SK-N-SH (cell line): ENCODE measurements around the gene SCGB1D4. TPM values are rescaled to one million over a fixed set of nuclear protein-coding genes. Genes with fewer than 3 reads are reported as not detected.

Experiments used
- CTCF ChIA-PET: fragments of 300-600, 350-600 bp; formaldehyde crosslinking; extraction: SDS; loops from one replicate; lab custom pipeline; 2021; lab: Yijun Ruan, JAX
- POLR2A ChIA-PET: fragments of 350-600 bp; sonication (Branson Sonifier 250); formaldehyde crosslinking; extraction: SDS; loops from one replicate; lab custom pipeline; 2020; ENCODE audit warnings: antibody characterized with exemption, inconsistent platforms; lab: Yijun Ruan, JAX
- DNase-seq: peaks from one replicate; pipeline ENCODE4 v3.0.0; 2012
- H2AFZ ChIP-seq: fragments of 200-600 bp; sonication (generic); 2 replicates; pipeline ENCODE4 v1.8.1; 2016; ENCODE audit warnings: antibody characterized with exemption, mild to moderate bottlenecking, low read depth
- H3F3A ChIP-seq: fragments of 200-600 bp; sonication (generic); replicated peaks from 2 replicates; pipeline ENCODE3; 2016; ENCODE audit warnings: antibody characterized with exemption, mild to moderate bottlenecking; ENCODE audit not compliant: insufficient read depth
- H3K27ac ChIP-seq, 2 experiments: fragments of 200-500 bp in 1 of 2; fragments of 200-600 bp in 1 of 2; sonication (Bioruptor generic) in 1 of 2; sonication (generic), shearing (Covaris generic) in 1 of 2; 2 replicates each; pipeline versions ENCODE4 v1.5.1 to v1.6.1; 2014 to 2016; ENCODE audit warnings: low read depth in 2 of 2, inconsistent platforms in 1 of 2, low read length in 1 of 2, mild to moderate bottlenecking in 1 of 2, mixed read lengths in 1 of 2
- H3K27me3 ChIP-seq: fragments of 200-600 bp; sonication (generic), shearing (Covaris generic); 2 replicates; pipeline ENCODE4 v1.6.1; 2016; ENCODE audit warnings: mixed run types; ENCODE audit not compliant: insufficient read depth
- H3K36me3 ChIP-seq, 2 experiments: fragments of 200-500 bp in 1 of 2; fragments of 200-600 bp in 1 of 2; sonication (Bioruptor generic) in 1 of 2; sonication (generic) in 1 of 2; replicated peaks in 1 of 2; 2 replicates each; pipeline versions ENCODE3 to v1.5.1; 2014 to 2016; ENCODE audit warnings: low read length in 1 of 2, mild to moderate bottlenecking in 1 of 2; ENCODE audit not compliant: insufficient read depth in 2 of 2, control insufficient read depth in 1 of 2
- H3K4me1 ChIP-seq, 2 experiments: fragments of 200-500 bp in 1 of 2; fragments of 200-600 bp in 1 of 2; sonication (Bioruptor generic) in 1 of 2; sonication (generic), shearing (Covaris generic) in 1 of 2; 2 replicates each; pipeline versions ENCODE4 v1.5.1 to v1.6.1; 2014 to 2016; ENCODE audit warnings: low read depth in 1 of 2, low read length in 1 of 2, mixed run types in 1 of 2; ENCODE audit not compliant: insufficient read depth in 2 of 2, control insufficient read depth in 1 of 2
- H3K4me2 ChIP-seq: fragments of 200-600 bp; sonication (generic), shearing (Covaris generic); 2 replicates; pipeline ENCODE4 v1.6.1; 2017; ENCODE audit warnings: mixed run types
- H3K4me3 ChIP-seq, 2 experiments: fragments of 200-500 bp in 1 of 2; fragments of 200-600 bp in 1 of 2; sonication (Bioruptor generic) in 1 of 2; sonication (generic), shearing (Covaris generic) in 1 of 2; 2 replicates each; pipeline versions ENCODE4 v1.5.1 to v1.8.1; 2014 to 2016; ENCODE audit warnings: low read depth in 2 of 2, inconsistent platforms in 1 of 2, low read length in 1 of 2, mild to moderate bottlenecking in 1 of 2, mixed read lengths in 1 of 2, moderate library complexity in 1 of 2
- H3K79me2 ChIP-seq: fragments of 200-600 bp; sonication (generic); 2 replicates; pipeline ENCODE4 v1.8.1; 2017; ENCODE audit warnings: mild to moderate bottlenecking; ENCODE audit not compliant: insufficient read depth
- H3K9ac ChIP-seq: fragments of 200-600 bp; sonication (generic); 2 replicates; pipeline ENCODE4 v1.6.1; 2017; ENCODE audit warnings: mixed run types
- H3K9me2 ChIP-seq: fragments of 200-600 bp; sonication (generic); 2 replicates; pipeline ENCODE4 v1.6.1; 2017; ENCODE audit warnings: mixed run types
- H3K9me3 ChIP-seq: fragments of 200-600 bp; sonication (generic); 2 replicates; pipeline ENCODE4 v1.6.1; 2017; ENCODE audit warnings: mixed run types, mild to moderate bottlenecking, moderate library complexity
- H4K20me1 ChIP-seq: fragments of 200-600 bp; sonication (generic); 2 replicates; pipeline ENCODE4 v1.6.1; 2017; ENCODE audit warnings: mild to moderate bottlenecking, mixed run types; ENCODE audit not compliant: insufficient read depth
- CHD2 ChIP-seq: fragments of 150-350 bp; IDR thresholded peaks from 2 replicates; pipeline ENCODE4 v1.6.1; 2018; ENCODE audit warnings: low read length; ENCODE audit not compliant: partially characterized antibody
- CTCF ChIP-seq: fragments of 200-600 bp; sonication (generic); IDR thresholded peaks from 2 replicates; pipeline ENCODE4 v1.6.1; 2017; ENCODE audit warnings: antibody characterized with exemption, mild to moderate bottlenecking, moderate library complexity
- ELF1 ChIP-seq: IDR thresholded peaks from 2 replicates; pipeline ENCODE4 v1.4.0; 2012
- EP300 ChIP-seq, 2 experiments: IDR thresholded peaks; 2 replicates each; pipeline versions ENCODE4 v1.4.0 to v1.6.1; 2012; ENCODE audit warnings: borderline replicate concordance in 1 of 2, low read depth in 1 of 2, low read length in 1 of 2
- EZH2phosphoT487 ChIP-seq: fragments of 200-600 bp; sonication (generic); IDR thresholded peaks from 2 replicates; pipeline ENCODE4 v1.6.1; 2017; ENCODE audit warnings: low read depth, mixed run types, mild to moderate bottlenecking, antibody characterized with exemption, moderate library complexity, borderline replicate concordance
- MXI1 ChIP-seq: IDR thresholded peaks from 2 replicates; pipeline ENCODE4 v1.6.1; 2012; ENCODE audit warnings: mild to moderate bottlenecking, low read depth, low read length, improper control_type of control experiment
- NRF1 ChIP-seq: IDR thresholded peaks from 2 replicates; pipeline ENCODE4 v1.6.1; 2012; ENCODE audit warnings: low read depth, mild to moderate bottlenecking, low read length
- RCOR1 ChIP-seq: fragments of 150-350 bp; IDR thresholded peaks from 2 replicates; pipeline ENCODE4 v1.6.1; 2017; ENCODE audit warnings: antibody characterized with exemption, low read length
- RFX5 ChIP-seq: IDR thresholded peaks from 2 replicates; pipeline ENCODE4 v1.6.1; 2012; ENCODE audit warnings: mild to moderate bottlenecking, improper control_type of control experiment, low read length
- RXRA ChIP-seq: IDR thresholded peaks from 2 replicates; pipeline ENCODE4 v1.4.0; 2012; ENCODE audit warnings: low read depth, mild to moderate bottlenecking, borderline replicate concordance
- SMC3 ChIP-seq: IDR thresholded peaks from 2 replicates; pipeline ENCODE4 v1.6.1; 2012; ENCODE audit warnings: low read depth, low read length, improper control_type of control experiment
- TAF1 ChIP-seq: IDR thresholded peaks from 2 replicates; pipeline ENCODE4 v1.6.1; 2012; ENCODE audit warnings: low read depth, mild to moderate bottlenecking, low read length, moderate library complexity, borderline replicate concordance
- TEAD4 ChIP-seq: IDR thresholded peaks from 2 replicates; pipeline ENCODE4 v1.4.0; 2012; ENCODE audit warnings: mild to moderate bottlenecking, borderline replicate concordance; ENCODE audit not compliant: insufficient read depth
- USF1 ChIP-seq: IDR thresholded peaks from 2 replicates; pipeline ENCODE4 v1.4.0; 2012; ENCODE audit warnings: low read depth, borderline replicate concordance
- YY1 ChIP-seq: IDR thresholded peaks from 2 replicates; pipeline ENCODE4 v1.4.0; 2012; ENCODE audit warnings: low read depth, mild to moderate bottlenecking
- WGBS: methylation state at CpG from one replicate; pipeline ENCODE4 v1.1.6; 2017; ENCODE audit warnings: low lambda C conversion rate; 5-methylcytosine and 5-hydroxymethylcytosine counted together
- polyA plus RNA-seq, 3 experiments: library from polyadenylated mRNA; depleted of rRNA; stranded (reverse); fragments of >200 nt; gene quantifications; 2 replicates each; pipeline ENCODE4 v1.2.3, GENCODE V29; 2012

SCGB1D4 gene
- polyA plus RNA-seq, 1 of the 3 experiments (the other 2 are of a cell fraction): not detected

GRCh38 chr11:62307950-62308349 lies 9.1 kb upstream of the SCGB1D4 start:
- CTCF ChIA-PET: no interaction called here
- no peak for DNase-seq
- TF ChIP-seq SMC3 (no peak), MXI1 (no peak), NRF1 (no peak), CHD2 (no peak), USF1 (no peak), RCOR1 (no peak), CTCF (no peak), EP300 (IDR thresholded peaks at IDR 0.05; ENCODE audit: borderline replicate concordance in 1 of 2, low read depth in 1 of 2, low read length in 1 of 2) (no peak), ELF1 (no peak), RXRA (no peak), RFX5 (no peak), TEAD4 (no peak), YY1 (no peak)
- H2AFZ ChIP-seq: no peak overlapping the region
- no peaks in the 10 kb centered on the region for H3K9me3 ChIP-seq
- H3K4me2 ChIP-seq: no peak overlapping the region
- no peaks in the 10 kb centered on the region for H3K36me3 ChIP-seq
- H4K20me1 ChIP-seq: no peaks in the 10 kb centered on the region
- no peak overlapping the region for H3K4me3 ChIP-seq
- H3K4me1 ChIP-seq: no peaks in the 10 kb centered on the region
- peaks cover 19% of the 10 kb centered on the region for H3K27me3 ChIP-seq
- POLR2A ChIA-PET: no interaction called here
- H3K79me2 ChIP-seq: no peaks in the 10 kb centered on the region
- no peaks in the 10 kb centered on the region for H3F3A ChIP-seq
- H3K27ac ChIP-seq: no peak overlapping the region
- no peaks in the 10 kb centered on the region for H3K9me2 ChIP-seq
- no peak overlapping the region for H3K9ac ChIP-seq

- no peak overlapping the region for H3K27ac ChIP-seq
- ChIA-PET CTCF (interaction anchor here (0.5 kb wide), 1 partner anchor 314 kb away, joined by 3 read pairs; no protein-coding TSS in a partner anchor), POLR2A (no interaction called here)
These were observed 7.4 kb upstream of the SCGB1D4 start for GRCh38 chr11:62306227-62306626.

More at GRCh38 chr11:62306227-62306626, 7.4 kb upstream of the SCGB1D4 start:
- peaks cover 5% of the 10 kb centered on the region; the same call in 1 of the 2 replicates for H3K27me3 ChIP-seq
- H3K79me2 ChIP-seq: no peaks in the 10 kb centered on the region
- H3K4me1 ChIP-seq: no peaks in the 10 kb centered on the region
- TF ChIP-seq TAF1 (no peak), EZH2phosphoT487 (no peak), RFX5 (no peak), YY1 (no peak), RCOR1 (no peak), USF1 (no peak), CTCF (no peak), ELF1 (no peak)
- no peaks in the 10 kb centered on the region for H4K20me1 ChIP-seq
- no peaks in the 10 kb centered on the region for H3F3A ChIP-seq
- H3K9me3 ChIP-seq: no peaks in the 10 kb centered on the region
- H2AFZ ChIP-seq: no peak overlapping the region
- 30% methylated on average over 4 of the region's 6 CpGs for WGBS
- H3K4me2 ChIP-seq: no peak overlapping the region
- no peak for DNase-seq
- H3K9ac ChIP-seq: no peak overlapping the region
- H3K4me3 ChIP-seq: no peak overlapping the region
- no peaks in the 10 kb centered on the region for H3K36me3 ChIP-seq
- no peaks in the 10 kb centered on the region for H3K9me2 ChIP-seq
